CD8-positive, alpha-beta memory T cell (primary cell): ENCODE measurements around the gene FMNL1. TPM values are rescaled to one million over a fixed set of nuclear protein-coding genes. Genes with fewer than 3 reads are reported as not detected.

Experiments
- CTCF ChIA-PET: fragments of 350-600 bp; sonication (Branson Sonifier 250); formaldehyde crosslinking; loops from one replicate; lab custom pipeline; 2021; ENCODE audit warnings: antibody characterized with exemption; lab: Charles Lee
- POLR2A ChIA-PET: fragments of 350-600 bp; sonication (Branson Sonifier 250); formaldehyde crosslinking; loops from one replicate; lab custom pipeline; 2021; ENCODE audit warnings: antibody characterized with exemption; lab: Charles Lee
- DNase-seq, 5 donors: peaks; one replicate each; pipeline versions ENCODE4 v3.0.0 to v3.0.0-alpha.2; 2020 to 2022; ENCODE audit warnings: mixed read lengths in 1 of 5
- H3K27ac ChIP-seq: one replicate; pipeline ENCODE4 v1.7.0; 2013; ENCODE audit warnings: low read depth, mild to moderate bottlenecking, low read length, moderate library complexity
- H3K27me3 ChIP-seq: 2 replicates; pipeline ENCODE4 v1.7.0; 2013; ENCODE audit warnings: low read length, mild to moderate bottlenecking; ENCODE audit not compliant: insufficient read depth, poor library complexity, severe bottlenecking
- H3K36me3 ChIP-seq: 2 replicates; pipeline ENCODE4 v1.7.0; 2013; ENCODE audit warnings: mild to moderate bottlenecking, low read length, moderate library complexity; ENCODE audit not compliant: insufficient read depth
- H3K4me1 ChIP-seq: 2 replicates; pipeline ENCODE4 v1.7.0; 2013; ENCODE audit warnings: mild to moderate bottlenecking, low read length, moderate library complexity; ENCODE audit not compliant: insufficient read depth
- H3K4me3 ChIP-seq: 2 replicates; pipeline ENCODE4 v1.7.0; 2013; ENCODE audit warnings: mild to moderate bottlenecking, low read length
- H3K9me3 ChIP-seq: 2 replicates; pipeline ENCODE4 v1.7.0; 2013; ENCODE audit warnings: mild to moderate bottlenecking, low read length
- H3K27ac Mint-ChIP-seq, 8 donors: one replicate each; pipeline ENCODE4 v1.8.0; 2020 to 2021; ENCODE audit warnings: mixed read lengths in 8 of 8, mild to moderate bottlenecking in 6 of 8, inconsistent platforms in 3 of 8, moderate library complexity in 3 of 8
- H3K27me3 Mint-ChIP-seq, 2 donors: one replicate each; pipeline ENCODE4 v1.8.0; 2020 to 2021; ENCODE audit warnings: mixed read lengths in 2 of 2, mild to moderate bottlenecking in 1 of 2, moderate library complexity in 1 of 2
- H3K36me3 Mint-ChIP-seq, 3 donors: one replicate each; pipeline ENCODE4 v1.8.0; 2020 to 2021; ENCODE audit warnings: mixed read lengths in 3 of 3, inconsistent platforms in 1 of 3, mild to moderate bottlenecking in 1 of 3
- H3K4me1 Mint-ChIP-seq, 3 donors: one replicate each; pipeline ENCODE4 v1.8.0; 2020 to 2021; ENCODE audit warnings: mixed read lengths in 3 of 3, inconsistent platforms in 1 of 3, mild to moderate bottlenecking in 1 of 3
- H3K4me3 Mint-ChIP-seq, 7 donors: one replicate each; pipeline ENCODE4 v1.8.0; 2020 to 2021; ENCODE audit warnings: mixed read lengths in 7 of 7, mild to moderate bottlenecking in 6 of 7, moderate library complexity in 4 of 7, inconsistent platforms in 2 of 7
- H3K9me3 Mint-ChIP-seq, 5 donors: one replicate each; pipeline ENCODE4 v1.8.0; 2020 to 2022; ENCODE audit warnings: mixed read lengths in 5 of 5, mild to moderate bottlenecking in 3 of 5, moderate library complexity in 2 of 5, inconsistent platforms in 1 of 5
- polyA plus RNA-seq: library from polyadenylated mRNA; unstranded; fragments of 300-500 nt; fragmentation: Illumina TruSeq; gene quantifications from one replicate; pipeline ENCODE4 v1.2.3, GENCODE V29; 2021
- total RNA-seq, 2 experiments: library from RNA; stranded (reverse); gene quantifications; one replicate each; pipeline ENCODE4 v1.2.3, GENCODE V29; 2021

FMNL1 gene
- total and polyA plus RNA-seq, 3 experiments from 2014 or later = 58.6 to 265 (median 260) TPM

DNA sequence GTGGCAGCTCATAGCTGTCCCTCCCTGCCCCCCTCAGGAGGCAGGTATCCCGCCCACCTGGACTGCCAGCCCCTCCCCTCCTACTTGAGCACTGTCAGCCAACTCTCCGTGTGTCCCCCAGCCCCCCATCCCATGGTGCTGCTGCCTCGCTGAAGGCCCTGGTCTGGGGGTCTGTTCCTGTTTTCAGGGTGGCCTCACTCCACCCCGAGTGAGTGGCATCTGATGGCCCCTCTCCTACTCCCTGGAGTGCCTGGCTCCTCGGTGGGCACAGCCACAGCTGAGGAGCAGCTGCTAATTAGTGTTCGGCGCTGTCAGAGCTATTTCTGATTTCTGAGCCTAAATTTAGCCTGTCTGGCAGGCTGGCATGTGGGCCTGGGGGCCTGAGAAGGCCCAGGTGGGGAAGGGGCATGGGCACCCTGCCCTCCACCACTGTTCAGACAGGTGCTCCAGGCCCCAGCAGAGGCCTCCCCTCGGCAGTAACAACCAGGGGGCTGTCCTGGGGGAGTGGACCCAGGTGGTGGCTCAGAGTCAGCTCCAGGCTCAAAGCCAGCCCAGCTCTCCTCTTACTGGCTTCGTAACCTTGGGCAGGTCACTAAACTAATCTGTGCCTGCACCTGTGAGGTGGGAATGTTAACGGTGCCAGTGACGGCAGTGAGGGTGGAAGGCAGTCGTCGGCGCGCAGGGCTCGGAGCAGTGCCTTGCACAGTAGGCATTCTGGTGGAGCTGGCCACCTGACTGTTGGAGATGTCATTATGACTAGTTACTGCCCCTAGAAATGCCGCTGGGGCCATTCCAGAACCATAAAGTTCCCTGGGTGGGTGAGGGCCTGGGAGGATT, 6.5 kb downstream of the FMNL1 start:
- H3K36me3 ChIP-seq = peaks cover 6% of the 10 kb centered on the region
- POLR2A ChIA-PET = interaction anchor here (0.9 to 13.4 kb wide), 7 partner anchors 8 to 93 kb away, joined by 3 to 189 read pairs (median 5); partner anchors contain the start of genes ACBD4, FMNL1 and MAP3K14
- Mint-ChIP-seq H3K36me3 (peaks cover 0 to 63% (median 7%) of the 10 kb centered on the region in 3 donors), H3K27me3 (peaks cover 0 to 3% of the 10 kb centered on the region in 2 donors), H3K9me3 (no peaks in the 10 kb centered on the region), H3K4me3 (peak overlapping the region; percentile 96 to 100 (median 99)), H3K4me1 (peaks cover 80 to 85% (median 83%) of the 10 kb centered on the region in 3 donors), H3K27ac (peak overlapping the region; percentile 97 to 100 (median 100))
- H3K27ac ChIP-seq = peak overlapping the region; percentile 98
- peaks cover 75% of the 10 kb centered on the region for H3K4me1 ChIP-seq
- no peaks in the 10 kb centered on the region for H3K27me3 ChIP-seq
- peak overlapping the region; percentile 95 for H3K4me3 ChIP-seq
- peak in 2 of 5 donors; percentile 30 to 52 for DNase-seq
- no peaks in the 10 kb centered on the region for H3K9me3 ChIP-seq
- CTCF ChIA-PET = interaction anchor here (0.7 to 13.0 kb wide), 12 partner anchors 8 to 158 kb away, joined by 3 to 409 read pairs (median 8); partner anchors contain the start of genes ACBD4, FMNL1 and HEXIM2

DNA sequence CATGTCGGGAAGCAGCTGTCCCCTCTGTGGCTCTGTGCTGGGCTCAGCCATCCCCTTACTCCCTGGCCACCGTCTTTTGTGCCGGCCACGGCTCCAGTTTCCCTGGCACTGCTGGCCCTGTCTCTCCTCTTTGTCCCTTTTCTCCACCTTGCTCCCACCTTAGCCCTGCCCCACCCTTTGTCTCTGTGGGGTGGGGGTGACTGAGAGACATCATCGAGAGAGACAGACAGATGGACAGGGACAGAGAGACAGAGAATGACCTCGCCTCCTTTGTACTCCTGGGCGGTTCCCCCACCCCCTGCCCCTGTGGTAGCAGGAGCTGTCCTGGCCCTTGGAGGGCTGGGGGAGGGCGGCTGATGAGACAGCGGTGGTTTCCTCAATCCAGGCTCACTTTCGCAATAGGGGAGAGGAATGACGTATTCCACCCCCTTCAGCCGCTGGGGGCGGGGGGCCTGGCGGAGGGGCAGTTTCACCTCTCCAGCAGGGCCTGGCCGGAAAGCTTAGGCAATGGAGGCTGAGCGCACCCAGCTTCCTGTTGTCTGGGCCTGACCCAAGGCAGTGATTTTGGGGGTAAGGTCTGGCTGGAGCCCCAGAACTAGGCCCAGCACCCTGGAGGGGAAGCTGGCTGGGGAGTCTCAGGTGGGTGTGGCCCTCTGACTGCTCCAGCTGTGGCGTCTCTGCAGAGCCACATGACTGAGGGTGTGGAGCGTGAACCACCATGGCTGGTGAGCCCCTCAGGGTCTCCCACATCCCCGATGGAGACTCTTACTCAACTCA, 7.3 kb downstream of the FMNL1 start:
- H3K4me1 ChIP-seq = peaks cover 75% of the 10 kb centered on the region
- peaks cover 6% of the 10 kb centered on the region for H3K36me3 ChIP-seq
- H3K27ac ChIP-seq = peak overlapping the region; percentile 98
- no peaks in the 10 kb centered on the region for H3K9me3 ChIP-seq
- peak; percentile 78 to 91 (median 85) for DNase-seq
- Mint-ChIP-seq H3K9me3 (no peaks in the 10 kb centered on the region), H3K4me3 (peak overlapping the region; percentile 96 to 100 (median 99)), H3K27ac (peak overlapping the region; percentile 97 to 100 (median 100)), H3K36me3 (peaks cover 0 to 64% (median 7%) of the 10 kb centered on the region in 3 donors), H3K27me3 (peaks cover 0 to 3% of the 10 kb centered on the region in 2 donors), H3K4me1 (peaks cover 80 to 90% (median 83%) of the 10 kb centered on the region in 3 donors)
- CTCF ChIA-PET = interaction anchor here (0.7 to 13.0 kb wide), 11 partner anchors 8 to 157 kb away, joined by 3 to 409 read pairs (median 8); partner anchors contain the start of genes ACBD4, FMNL1 and HEXIM2
- POLR2A ChIA-PET = interaction anchor here (0.5 to 13.4 kb wide), 5 partner anchors 9 to 1132 kb away, joined by 3 to 189 read pairs (median 5); partner anchors contain the start of genes FMNL1 and MAP3K14
- H3K4me3 ChIP-seq = peak overlapping the region; percentile 95
- no peaks in the 10 kb centered on the region for H3K27me3 ChIP-seq

DNA sequence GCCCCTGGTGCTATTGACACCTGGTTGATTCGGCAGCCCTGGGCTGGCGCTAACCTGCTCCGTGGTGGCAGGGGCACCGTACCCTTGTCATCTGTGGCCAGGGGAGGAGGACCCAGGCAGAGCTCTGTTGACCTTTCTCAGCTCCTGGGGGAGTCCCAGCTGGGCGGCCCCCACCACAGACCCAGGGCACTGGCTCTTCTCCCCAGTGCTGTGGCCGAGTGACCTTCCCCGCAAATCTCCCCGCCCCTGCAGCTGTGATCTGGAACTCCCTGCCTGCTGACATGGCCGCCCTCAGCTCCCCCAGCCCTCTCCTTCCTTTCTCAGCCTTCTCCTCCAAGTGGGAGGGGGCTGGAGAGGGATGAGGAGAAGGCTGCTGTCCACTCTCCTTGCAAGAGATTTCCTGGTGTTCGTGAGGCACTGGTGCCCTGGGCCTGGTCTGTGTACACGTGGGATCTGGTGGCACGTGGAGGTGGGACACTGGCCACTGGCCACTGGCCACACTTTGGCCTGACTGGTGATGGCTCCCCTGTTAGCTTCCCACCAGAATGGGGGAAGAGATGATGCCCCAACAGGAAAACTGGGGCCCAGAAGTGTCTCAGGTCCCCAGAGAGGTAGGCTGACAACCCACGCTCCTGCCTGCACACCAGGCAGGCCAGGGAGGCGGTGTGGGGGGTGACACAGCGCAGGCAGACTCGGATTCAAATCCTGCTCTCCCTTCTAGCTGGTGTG, 8.2 kb downstream of the FMNL1 start:
- Histone ChIP-seq H3K4me1 (peaks cover 76% of the 10 kb centered on the region), H3K27ac (peak overlapping the region; percentile 98), H3K4me3 (peak overlapping the region; percentile 95), H3K27me3 (no peaks in the 10 kb centered on the region), H3K9me3 (no peaks in the 10 kb centered on the region), H3K36me3 (peaks cover 6% of the 10 kb centered on the region)
- ChIA-PET POLR2A (interaction anchor here (0.5 to 13.4 kb wide), 3 partner anchors 10 to 84 kb away, joined by 4 to 189 read pairs (median 36); partner anchors contain the start of gene FMNL1), CTCF (interaction anchor here (1.0 to 13.0 kb wide), 13 partner anchors 9 to 156 kb away, joined by 3 to 409 read pairs (median 8); partner anchors contain the start of genes ACBD4, FMNL1, HEXIM1 and MAP3K14)
- H3K27me3 Mint-ChIP-seq = peaks cover 0 to 3% of the 10 kb centered on the region in 2 donors
- peak overlapping the region; percentile 96 to 100 (median 99) for H3K4me3 Mint-ChIP-seq
- H3K9me3 Mint-ChIP-seq = no peaks in the 10 kb centered on the region
- peak overlapping the region; percentile 97 to 100 (median 100) for H3K27ac Mint-ChIP-seq
- no peak for DNase-seq
- H3K36me3 Mint-ChIP-seq = peaks cover 0 to 68% (median 7%) of the 10 kb centered on the region in 3 donors
- H3K4me1 Mint-ChIP-seq = peaks cover 81 to 97% (median 84%) of the 10 kb centered on the region in 3 donors

DNA sequence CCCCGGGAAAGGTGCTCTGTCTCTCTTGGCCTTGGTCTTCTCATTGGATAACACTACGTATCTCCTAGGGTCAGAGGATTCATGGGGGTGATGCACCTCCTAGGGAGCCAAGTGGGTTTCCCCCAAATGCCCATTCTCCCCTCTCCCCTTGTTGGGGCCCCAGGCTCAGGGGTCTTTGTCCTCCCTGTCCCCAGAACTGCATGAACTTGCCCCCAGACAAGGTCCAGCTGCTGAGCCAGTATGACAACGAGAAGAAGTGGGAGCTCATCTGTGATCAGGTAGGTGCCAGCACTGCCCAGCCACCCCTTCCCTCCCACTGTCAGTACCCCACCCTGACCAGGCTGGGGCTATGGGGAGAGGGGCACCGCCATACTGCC, 8.7 kb downstream of the FMNL1 start:
- Histone ChIP-seq H3K4me1 (peaks cover 76% of the 10 kb centered on the region), H3K27ac (peak overlapping the region; percentile 98), H3K27me3 (no peaks in the 10 kb centered on the region), H3K4me3 (peak overlapping the region; percentile 28), H3K36me3 (peaks cover 6% of the 10 kb centered on the region), H3K9me3 (no peaks in the 10 kb centered on the region)
- Mint-ChIP-seq H3K27me3 (peaks cover 0 to 3% of the 10 kb centered on the region in 2 donors), H3K27ac (peak overlapping the region; percentile 97 to 100 (median 100)), H3K36me3 (peaks cover 0 to 69% (median 7%) of the 10 kb centered on the region in 3 donors), H3K4me1 (peaks cover 81 to 97% (median 84%) of the 10 kb centered on the region in 3 donors), H3K9me3 (no peaks in the 10 kb centered on the region), H3K4me3 (peak overlapping the region in 6 of 7 donors; percentile 75 to 100 (median 100))
- DNase-seq = no peak
- ChIA-PET CTCF (interaction anchor here (1.2 to 13.0 kb wide), 10 partner anchors 10 to 156 kb away, joined by 3 to 409 read pairs (median 14); partner anchors contain the start of genes ACBD4, FMNL1, HEXIM1 and MAP3K14), POLR2A (interaction anchor here (0.5 to 13.4 kb wide), 3 partner anchors 10 to 85 kb away, joined by 4 to 189 read pairs (median 36); partner anchors contain the start of gene FMNL1)

DNA sequence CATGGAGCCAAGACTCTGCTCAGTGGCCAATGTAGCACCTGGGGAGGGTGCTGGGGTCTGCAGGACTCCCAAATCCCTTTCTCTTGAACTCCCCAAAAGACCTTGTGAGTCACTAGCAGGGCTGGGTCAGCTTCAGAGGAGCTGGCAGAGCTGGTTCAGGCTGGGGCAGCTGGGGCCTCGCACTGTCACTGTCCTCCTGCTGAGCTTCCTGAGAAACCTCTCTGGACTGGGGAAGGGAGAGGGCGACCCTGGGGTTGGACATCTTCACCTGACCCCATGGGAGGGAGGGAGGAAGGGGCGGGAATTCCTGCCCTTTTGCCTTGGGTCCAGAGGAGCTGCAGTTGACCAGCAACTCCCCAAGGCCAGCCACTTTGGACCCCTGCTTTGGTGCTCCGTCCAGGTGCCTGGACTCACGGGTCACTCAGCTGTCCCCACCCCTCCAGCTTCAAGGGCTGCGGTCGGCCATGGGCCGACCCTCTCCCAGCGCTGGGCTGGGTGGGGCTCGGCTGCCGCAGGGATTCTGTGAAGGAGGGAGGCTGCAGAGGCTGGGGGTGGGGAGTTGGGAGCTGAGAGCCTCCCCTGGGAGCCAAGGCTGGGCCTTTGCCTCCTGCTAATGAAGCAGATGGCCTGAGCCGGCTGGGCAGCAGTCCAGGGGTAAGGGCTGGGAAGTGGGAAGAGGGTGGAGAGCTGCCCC, 9.2 kb downstream of the FMNL1 start:
- peak overlapping the region in 3 of 7 donors; percentile 29 to 100 (median 44) for H3K4me3 Mint-ChIP-seq

DNA sequence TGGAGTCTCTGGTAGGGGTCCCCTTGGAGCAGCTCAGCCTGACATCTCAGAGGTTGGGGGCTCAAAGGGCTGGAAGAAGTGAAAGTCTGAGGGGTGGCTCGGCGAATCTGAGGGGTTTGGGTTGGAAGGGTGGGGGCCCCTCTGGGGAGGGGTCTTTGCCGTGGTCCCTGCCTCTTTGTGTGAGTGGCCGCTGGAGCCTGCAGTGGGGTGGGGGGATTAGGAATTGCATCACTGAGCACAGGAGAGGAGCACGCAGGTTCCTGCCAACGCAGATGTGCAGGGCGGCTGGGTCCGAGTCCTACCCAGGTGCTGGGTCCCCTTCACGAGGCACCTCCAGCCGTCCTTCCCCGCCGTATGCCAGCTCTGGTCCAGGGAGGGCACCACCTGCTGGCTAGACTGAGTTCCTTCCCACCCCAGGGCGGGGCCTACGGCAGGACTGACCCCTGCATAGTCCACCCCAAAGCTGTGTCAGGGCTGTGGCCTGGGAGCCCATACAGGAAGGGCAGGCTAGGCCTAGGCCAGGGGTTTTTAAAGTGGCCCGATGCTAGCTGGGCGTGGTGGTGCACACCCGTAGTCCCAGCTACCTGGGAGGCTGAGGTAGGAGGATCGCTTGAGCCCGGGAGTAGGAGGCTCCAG, 9.9 kb downstream of the FMNL1 start:
- peaks cover 75% of the 10 kb centered on the region for H3K4me1 ChIP-seq
- peaks cover 0 to 2% of the 10 kb centered on the region in 2 donors for H3K27me3 Mint-ChIP-seq
- H3K27ac Mint-ChIP-seq = peak overlapping the region; percentile 54 to 100 (median 90)
- H3K27me3 ChIP-seq = no peaks in the 10 kb centered on the region
- H3K4me3 ChIP-seq = no peak overlapping the region
- CTCF ChIA-PET = interaction anchor here (1.0 to 13.0 kb wide), 9 partner anchors 11 to 153 kb away, joined by 3 to 409 read pairs (median 11); partner anchors contain the start of genes ACBD4, FMNL1 and HEXIM1
- H3K4me3 Mint-ChIP-seq = peak overlapping the region in 3 of 7 donors; percentile 20 to 59 (median 36)
- peaks cover 0 to 69% (median 8%) of the 10 kb centered on the region in 3 donors for H3K36me3 Mint-ChIP-seq
- no peaks in the 10 kb centered on the region for H3K9me3 Mint-ChIP-seq
- peaks cover 15% of the 10 kb centered on the region for H3K36me3 ChIP-seq
- no peak overlapping the region for H3K27ac ChIP-seq
- DNase-seq = no peak
- POLR2A ChIA-PET = interaction anchor here (1.0 to 4.0 kb wide), 4 partner anchors 9 to 24 kb away, joined by 3 to 36 read pairs (median 4); partner anchors contain the start of gene FMNL1
- H3K9me3 ChIP-seq = no peaks in the 10 kb centered on the region
- H3K4me1 Mint-ChIP-seq = peaks cover 77 to 91% (median 77%) of the 10 kb centered on the region in 3 donors

More for the DNA sequence above, 9.2 kb downstream of the FMNL1 start:
- Mint-ChIP-seq H3K9me3 (no peaks in the 10 kb centered on the region), H3K4me1 (peaks cover 82 to 97% (median 84%) of the 10 kb centered on the region in 3 donors), H3K27ac (peak overlapping the region; percentile 97 to 100 (median 100)), H3K36me3 (peaks cover 0 to 70% (median 8%) of the 10 kb centered on the region in 3 donors), H3K27me3 (peaks cover 0 to 3% of the 10 kb centered on the region in 2 donors)
- Histone ChIP-seq H3K4me3 (peak overlapping the region; percentile 28), H3K36me3 (peaks cover 9% of the 10 kb centered on the region), H3K9me3 (no peaks in the 10 kb centered on the region), H3K27me3 (no peaks in the 10 kb centered on the region), H3K4me1 (peaks cover 76% of the 10 kb centered on the region), H3K27ac (no peak overlapping the region)
- CTCF ChIA-PET = interaction anchor here (1.2 to 13.0 kb wide), 11 partner anchors 10 to 155 kb away, joined by 3 to 409 read pairs (median 11); partner anchors contain the start of genes ACBD4, FMNL1, HEXIM1 and MAP3K14
- DNase-seq = no peak
- POLR2A ChIA-PET = interaction anchor here (1.0 to 13.4 kb wide), 4 partner anchors 11 to 25 kb away, joined by 3 to 189 read pairs (median 20); partner anchors contain the start of gene FMNL1
